GM18526 (cell line): ENCODE results near the gene CNTD1.

Source experiments
- POLR2A ChIP-seq: IDR thresholded peaks from 3 replicates; pipeline ENCODE4 v1.6.1; 2011; ENCODE audit not compliant: insufficient read length; ENCODE audit errors: extremely low read depth

Gene CNTD1

GRCh38 chr17:42819939-42820535 is 21.4 kb downstream of the CNTD1 start:
- no peak for TF ChIP-seq POLR2A

- no peak for TF ChIP-seq POLR2A
Measured at GRCh38 chr17:42821176-42821575, 22.5 kb downstream of the CNTD1 start.

- no peak for TF ChIP-seq POLR2A
Measured at GRCh38 chr17:42827472-42827871, 28.8 kb downstream of the CNTD1 start.

GRCh38 chr17:42830971-42831370 is 32.3 kb downstream of the CNTD1 start:
- no peak for TF ChIP-seq POLR2A

- TF ChIP-seq POLR2A, result no peak
Measured at GRCh38 chr17:42832213-42832933, 33.7 kb downstream of the CNTD1 start.

GRCh38 chr17:42832934-42833766 is 34.5 kb downstream of the CNTD1 start, which contains the start of gene PSME3:
Gene PSME3 (plus strand): TSS chr17:42833397. CDS start chr17:42833632, 235 bp downstream.
- peak; percentile 89 for TF ChIP-seq POLR2A

- no peak for TF ChIP-seq POLR2A
Measured at GRCh38 chr17:42833767-42834422, 35.2 kb downstream of the CNTD1 start.

GRCh38 chr17:42835732-42836131 is 37.1 kb downstream of the CNTD1 start:
- TF ChIP-seq POLR2A, result no peak

- no peak for TF ChIP-seq POLR2A
Measured at GRCh38 chr17:42841975-42842685, 43.5 kb downstream of the CNTD1 start.

- TF ChIP-seq POLR2A, result no peak
Measured at GRCh38 chr17:42843358-42843934, 44.8 kb downstream of the CNTD1 start.

- no peak for TF ChIP-seq POLR2A
Measured at GRCh38 chr17:42844271-42844670, 45.6 kb downstream of the CNTD1 start, which contains the start of gene AOC2. Gene AOC2 (plus strand): TSS chr17:42844580. CDS start chr17:42844627, 47 bp downstream.

- no peak for TF ChIP-seq POLR2A
Measured at GRCh38 chr17:42844761-42845555, 46.3 kb downstream of the CNTD1 start.

GRCh38 chr17:42845556-42845917 is 46.9 kb downstream of the CNTD1 start:
- no peak for TF ChIP-seq POLR2A
